Cerebellar cortex (tissue), 1 donor: Measurements from ENCODE around the gene PPP2R1B.

Experiments used
- DNase-seq: peaks from one replicate; pipeline ENCODE4 v3.0.0-alpha.2; 2015; ENCODE audit warnings: low spot score

The PPP2R1B gene

GRCh38 chr11:111693224-111693937 is 72.8 kb downstream of the PPP2R1B start:
- DNase-seq = no peak

GRCh38 chr11:111691741-111692140 is 74.4 kb downstream of the PPP2R1B start:
- no peak for DNase-seq

- no peak for DNase-seq
Measured at GRCh38 chr11:111691176-111691575, 75.0 kb downstream of the PPP2R1B start.

- DNase-seq = no peak
Measured at GRCh38 chr11:111688013-111688412, 78.2 kb downstream of the PPP2R1B start.

GRCh38 chr11:111684251-111684650 is 81.9 kb downstream of the PPP2R1B start:
- DNase-seq = no peak

- DNase-seq = no peak
Measured at GRCh38 chr11:111683806-111684205, 82.4 kb downstream of the PPP2R1B start.

- no peak for DNase-seq
Measured at GRCh38 chr11:111680486-111681175, 85.6 kb downstream of the PPP2R1B start.
